Measurements from ENCODE around the gene GLS. TPM values are rescaled to one million over a fixed set of nuclear protein-coding genes. Genes with fewer than 3 reads are reported as not detected.
A peak's percentile ranks its signal among the peaks of the same experiment; 100 is the strongest.
"Not testable (repeated sequence)": the region's sequence is repeated elsewhere in the genome, so short reads cannot be mapped to it uniquely, and the experiment has no call there.

GLS gene
- total RNA-seq, 1 experiment from 2014 or later, result 177 TPM

DNA sequence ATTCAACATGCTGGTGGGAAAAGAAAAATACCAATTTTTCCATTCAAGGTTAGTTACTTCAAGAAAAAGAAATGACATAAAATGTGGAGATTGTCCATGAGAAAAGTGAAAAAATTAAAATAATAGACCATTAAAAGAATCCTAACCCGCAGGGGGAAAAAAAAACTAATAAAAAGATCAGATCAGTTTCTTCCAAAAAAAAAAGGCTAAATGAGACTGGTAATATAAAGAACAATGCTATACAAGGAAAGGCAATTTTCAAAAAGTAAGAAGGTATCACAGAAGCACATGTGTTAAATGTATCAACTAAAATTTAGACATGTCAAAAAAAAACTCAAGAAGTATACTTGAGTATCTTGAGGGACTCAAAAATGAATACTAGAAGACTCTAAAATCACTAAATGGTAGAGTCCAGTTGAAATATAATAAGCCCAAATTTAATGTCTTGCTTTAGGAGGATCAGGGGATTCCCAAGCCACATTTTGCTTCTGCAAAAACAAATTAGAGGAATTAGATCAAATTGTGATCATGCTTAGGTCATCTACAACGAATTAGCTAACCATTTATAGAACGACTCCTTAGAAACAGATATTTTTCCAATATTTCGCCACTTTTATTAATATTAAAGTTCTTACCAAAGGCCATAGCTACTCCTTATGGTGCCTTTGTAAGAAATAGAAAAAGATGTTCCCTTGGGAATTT lies 35.8 kb upstream of the GLS start:
- no peak for DNase-seq (ENCODE audit: low read depth in 1 of 2, low spot score in 2 of 2)
- no peak overlapping the region for H3K4me3 ChIP-seq
- no peak overlapping the region for H3K27ac ChIP-seq
- H3K36me3 ChIP-seq, result no peaks in the 10 kb centered on the region
- H3K4me1 ChIP-seq (replicated peaks), result peaks cover 10% of the 10 kb centered on the region
- no peaks in the 10 kb centered on the region for H3K9me3 ChIP-seq (replicated peaks)
- no peaks in the 10 kb centered on the region for H3K27me3 ChIP-seq (replicated peaks)

DNA sequence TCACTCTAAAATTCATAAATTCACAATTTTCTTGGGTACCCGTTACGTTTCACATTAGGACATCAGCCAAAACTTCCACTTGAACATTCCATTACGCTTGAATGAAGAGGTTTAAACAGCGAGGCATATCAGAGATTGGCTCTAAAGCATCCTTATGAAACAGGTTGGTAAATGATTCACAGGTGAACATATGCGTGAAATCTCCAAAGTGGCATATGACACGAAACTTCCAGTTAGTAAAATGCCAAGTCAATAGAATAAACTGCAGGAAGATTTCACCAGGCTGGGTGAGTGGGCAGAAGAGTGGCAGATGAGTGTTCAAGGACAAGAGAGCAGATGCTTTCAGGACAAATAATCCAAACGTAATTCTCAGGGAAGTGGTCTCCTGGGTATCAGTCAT lies 33.9 kb upstream of the GLS start:
- no peak overlapping the region for H3K4me3 ChIP-seq
- DNase-seq (ENCODE audit: low read depth in 1 of 2, low spot score in 2 of 2), result no peak
- no peaks in the 10 kb centered on the region for H3K36me3 ChIP-seq
- H3K4me1 ChIP-seq (replicated peaks), result peaks cover 10% of the 10 kb centered on the region
- no peaks in the 10 kb centered on the region for H3K27me3 ChIP-seq (replicated peaks)
- no peak overlapping the region for H3K27ac ChIP-seq
- no peaks in the 10 kb centered on the region for H3K9me3 ChIP-seq (replicated peaks)

DNA sequence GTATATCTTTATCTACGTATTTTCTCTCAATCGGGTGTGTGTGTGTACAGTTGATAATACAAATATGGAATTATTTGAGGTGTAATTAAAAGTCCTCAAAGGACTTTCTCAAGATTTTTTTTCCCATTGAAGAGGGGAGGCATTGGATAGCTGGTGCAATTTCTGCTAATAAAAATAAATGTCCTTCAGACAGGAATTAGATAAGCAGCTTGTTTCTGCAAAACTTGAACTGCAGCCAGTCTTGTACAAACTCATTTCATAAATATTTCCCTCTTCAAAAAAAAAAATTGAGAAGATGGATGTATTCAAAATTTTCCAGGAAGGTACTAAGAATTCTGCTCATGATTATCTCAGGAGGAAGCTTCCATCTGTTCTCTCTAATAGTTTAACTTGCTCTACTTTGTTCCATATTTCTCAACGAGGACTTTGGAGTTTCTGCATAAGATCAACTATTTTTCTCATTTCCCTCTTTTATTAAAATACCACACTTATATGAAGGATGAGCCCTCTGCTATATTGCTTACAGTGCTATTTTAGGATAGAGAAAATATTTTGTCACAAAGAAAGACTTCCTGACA lies 33.0 kb upstream of the GLS start:
- no peak for DNase-seq (ENCODE audit: low read depth in 1 of 2, low spot score in 2 of 2)
- no peak overlapping the region for H3K4me3 ChIP-seq
- no peaks in the 10 kb centered on the region for H3K27me3 ChIP-seq (replicated peaks)
- H3K27ac ChIP-seq, result no peak overlapping the region
- H3K4me1 ChIP-seq (replicated peaks), result peaks cover 10% of the 10 kb centered on the region
- no peaks in the 10 kb centered on the region for H3K36me3 ChIP-seq
- no peaks in the 10 kb centered on the region for H3K9me3 ChIP-seq (replicated peaks)

DNA sequence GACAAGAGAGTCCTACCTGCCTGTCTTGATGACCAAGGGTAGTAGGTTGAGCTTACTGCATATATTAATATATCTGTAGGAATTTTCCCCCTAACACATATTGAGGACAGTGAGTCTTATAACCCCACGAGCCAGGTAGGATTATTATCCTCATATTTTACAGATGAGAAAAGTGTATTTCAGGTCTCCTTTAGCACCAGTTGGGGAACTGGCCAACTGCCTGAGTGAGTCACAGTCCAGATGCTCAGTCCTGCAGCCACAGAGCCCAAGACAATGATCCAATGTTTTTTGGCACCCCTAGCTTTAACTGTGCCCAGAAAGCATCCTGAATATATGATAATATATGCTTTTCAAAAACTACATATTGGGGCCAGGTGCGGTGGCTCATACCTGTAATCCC lies 30.8 kb upstream of the GLS start:
- peaks cover 5% of the 10 kb centered on the region; the same call in 1 of the 2 replicates for H3K4me1 ChIP-seq (replicated peaks)
- no peak overlapping the region for H3K27ac ChIP-seq
- no peaks in the 10 kb centered on the region for H3K36me3 ChIP-seq
- H3K9me3 ChIP-seq (replicated peaks), result no peaks in the 10 kb centered on the region
- H3K27me3 ChIP-seq (replicated peaks), result no peaks in the 10 kb centered on the region
- H3K4me3 ChIP-seq, result no peak overlapping the region
- no peak for DNase-seq (ENCODE audit: low read depth in 1 of 2, low spot score in 2 of 2)

- H3K4me1 ChIP-seq (replicated peaks), result peaks cover 14% of the 10 kb centered on the region
- not testable (repeated sequence) for H3K9me3 ChIP-seq (replicated peaks); H3K36me3 ChIP-seq; DNase-seq (ENCODE audit: low read depth in 1 of 2, low spot score in 2 of 2); H3K4me3 ChIP-seq; H3K27me3 ChIP-seq (replicated peaks); H3K27ac ChIP-seq
Observed at GRCh38 chr2:190853022-190853421, 27.6 kb upstream of the GLS start.

- DNase-seq (ENCODE audit: low read depth in 1 of 2, low spot score in 2 of 2), result no peak
Observed at GRCh38 chr2:190853531-190854383, 26.9 kb upstream of the GLS start.

DNA sequence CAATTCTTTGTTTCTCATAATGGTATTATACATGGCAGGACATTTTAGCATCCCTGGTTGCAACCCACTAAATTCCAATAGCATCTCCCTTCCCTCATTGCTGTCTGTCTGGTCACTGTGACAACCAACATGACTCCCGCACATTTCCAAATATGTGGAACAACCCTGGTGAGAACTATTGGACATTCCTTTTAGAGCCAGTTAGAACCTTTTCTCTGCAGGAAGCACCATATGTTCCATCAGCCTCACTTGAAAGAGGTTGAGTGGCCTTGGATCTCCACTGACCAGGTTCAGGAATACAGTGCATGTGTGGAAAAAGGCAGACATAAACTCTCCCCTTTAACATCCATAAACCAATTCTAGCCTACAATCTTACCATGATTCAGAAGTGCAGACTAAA lies 25.9 kb upstream of the GLS start:
- Histone ChIP-seq H3K4me3 (no peak overlapping the region), H3K9me3 (replicated peaks) (no peaks in the 10 kb centered on the region), H3K27me3 (replicated peaks) (no peaks in the 10 kb centered on the region), H3K36me3 (no peaks in the 10 kb centered on the region), H3K27ac (no peak overlapping the region), H3K4me1 (replicated peaks) (peaks cover 31% of the 10 kb centered on the region)
- DNase-seq (ENCODE audit: low read depth in 1 of 2, low spot score in 2 of 2), result no peak

More at GRCh38 chr2:190853531-190854383, 26.9 kb upstream of the GLS start:
- no peak overlapping the region for H3K4me3 ChIP-seq
- H3K9me3 ChIP-seq (replicated peaks), result no peaks in the 10 kb centered on the region
- no peaks in the 10 kb centered on the region for H3K27me3 ChIP-seq (replicated peaks)
- no peaks in the 10 kb centered on the region for H3K36me3 ChIP-seq
- no peak overlapping the region for H3K27ac ChIP-seq
- peaks cover 21% of the 10 kb centered on the region for H3K4me1 ChIP-seq (replicated peaks)

- H3K9me3 ChIP-seq (replicated peaks), result no peaks in the 10 kb centered on the region
- H3K36me3 ChIP-seq, result no peaks in the 10 kb centered on the region
- H3K27ac ChIP-seq, result no peak overlapping the region
- H3K4me3 ChIP-seq, result no peak overlapping the region
- peaks cover 36% of the 10 kb centered on the region for H3K4me1 ChIP-seq (replicated peaks)
- no peak for DNase-seq (ENCODE audit: low read depth in 1 of 2, low spot score in 2 of 2)
- H3K27me3 ChIP-seq (replicated peaks), result no peaks in the 10 kb centered on the region
Observed at GRCh38 chr2:190855245-190855644, 25.4 kb upstream of the GLS start.

DNA sequence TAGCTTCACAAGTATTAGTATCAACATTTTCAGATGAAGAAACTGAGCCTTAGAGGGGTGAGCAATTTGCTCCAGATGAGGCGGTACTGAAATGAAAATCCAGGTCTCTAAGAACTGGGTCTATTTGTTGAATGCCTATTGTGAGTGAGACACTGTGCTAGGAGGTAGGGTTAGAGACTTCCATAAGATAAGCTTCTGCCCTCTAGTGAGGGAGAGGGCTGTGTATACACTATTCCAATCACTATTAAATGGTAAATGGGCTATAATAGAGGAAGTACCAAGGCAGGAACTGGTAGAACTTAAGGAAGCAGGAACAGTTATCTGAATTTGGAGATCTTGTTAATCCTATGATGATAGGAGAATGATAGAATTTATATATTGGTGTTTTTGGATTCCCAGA lies 23.6 kb upstream of the GLS start:
- no peak overlapping the region for H3K4me3 ChIP-seq
- H3K27me3 ChIP-seq (replicated peaks), result no peaks in the 10 kb centered on the region
- H3K36me3 ChIP-seq, result no peaks in the 10 kb centered on the region
- H3K9me3 ChIP-seq (replicated peaks), result no peaks in the 10 kb centered on the region
- DNase-seq (ENCODE audit: low read depth in 1 of 2, low spot score in 2 of 2), result no peak
- H3K27ac ChIP-seq, result no peak overlapping the region
- H3K4me1 ChIP-seq (replicated peaks), result peaks cover 52% of the 10 kb centered on the region

- no peaks in the 10 kb centered on the region for H3K9me3 ChIP-seq (replicated peaks)
- peak; percentile 74 to 81 for DNase-seq (ENCODE audit: low read depth in 1 of 2, low spot score in 2 of 2)
- no peak overlapping the region for H3K4me3 ChIP-seq
- H3K4me1 ChIP-seq (replicated peaks), result peaks cover 62% of the 10 kb centered on the region
- no peaks in the 10 kb centered on the region for H3K27me3 ChIP-seq (replicated peaks)
- H3K36me3 ChIP-seq, result no peaks in the 10 kb centered on the region
- H3K27ac ChIP-seq, result peak overlapping the region; percentile 85
Observed at GRCh38 chr2:190858817-190859216, 21.8 kb upstream of the GLS start.

GRCh38 chr2:190859347-190860297 lies 21.0 kb upstream of the GLS start:
- Histone ChIP-seq H3K4me3 (no peak overlapping the region), H3K9me3 (replicated peaks) (no peaks in the 10 kb centered on the region), H3K36me3 (no peaks in the 10 kb centered on the region), H3K27me3 (replicated peaks) (no peaks in the 10 kb centered on the region), H3K27ac (peak overlapping the region; percentile 85), H3K4me1 (replicated peaks) (peaks cover 65% of the 10 kb centered on the region)
- DNase-seq (ENCODE audit: low read depth in 1 of 2, low spot score in 2 of 2), result peak; percentile 61 to 73

GRCh38 chr2:190860985-190861680 lies 19.5 kb upstream of the GLS start:
- Histone ChIP-seq H3K9me3 (replicated peaks) (no peaks in the 10 kb centered on the region), H3K27me3 (replicated peaks) (no peaks in the 10 kb centered on the region), H3K4me3 (no peak overlapping the region), H3K4me1 (replicated peaks) (peaks cover 75% of the 10 kb centered on the region), H3K36me3 (no peaks in the 10 kb centered on the region), H3K27ac (peak overlapping the region; percentile 85)
- DNase-seq (ENCODE audit: low read depth in 1 of 2, low spot score in 2 of 2), result peak in 1 of 2 experiments; percentile 55

GRCh38 chr2:190862128-190862527 lies 18.5 kb upstream of the GLS start:
- H3K4me1 ChIP-seq (replicated peaks), result peaks cover 82% of the 10 kb centered on the region
- not testable (repeated sequence) for H3K27ac ChIP-seq; DNase-seq (ENCODE audit: low read depth in 1 of 2, low spot score in 2 of 2); H3K36me3 ChIP-seq; H3K9me3 ChIP-seq (replicated peaks); H3K27me3 ChIP-seq (replicated peaks); H3K4me3 ChIP-seq

All from SJSA1 (cell line).